A549 (cell line): ENCODE results near the gene DEFB132.

Source experiments
- HDAC2 ChIP-seq: fragments of 200-600 bp; sonication (generic); IDR thresholded peaks from 2 replicates; pipeline ENCODE4 v1.6.1; 2016
- KDM1A ChIP-seq: fragments of 200-600 bp; sonication (generic); IDR thresholded peaks from 2 replicates; pipeline ENCODE4 v1.6.1; 2016; ENCODE audit warnings: low read depth, mild to moderate bottlenecking
- MAZ ChIP-seq: fragments of 150-350 bp; IDR thresholded peaks from 2 replicates; pipeline ENCODE4 v1.6.1; 2014; ENCODE audit warnings: antibody characterized with exemption, low read depth, low read length, borderline replicate concordance
- NR3C1 ChIP-seq: fragments of >200 bp; sonication (Bioruptor Twin); formaldehyde crosslinking; IDR thresholded peaks from 3 replicates; pipeline ENCODE4 v1.6.1; 2017
- POLR2A ChIP-seq: IDR thresholded peaks from 2 replicates; pipeline ENCODE4 v1.6.1; 2012; ENCODE audit warnings: mild to moderate bottlenecking, low read length
- RARB ChIP-seq: fragments of 250-450 bp; sonication (Bioruptor Pico); IDR thresholded peaks from 2 replicates; pipeline ENCODE4 v1.8.0; 2021; ENCODE audit warnings: mild to moderate bottlenecking, moderate library complexity
- RFX5 ChIP-seq: fragments of 450-650 bp; IDR thresholded peaks from 2 replicates; pipeline ENCODE4 v1.7.1; 2014; ENCODE audit warnings: antibody characterized with exemption, mild to moderate bottlenecking, moderate library complexity
- SREBF2 ChIP-seq: fragments of 450-650 bp; IDR thresholded peaks from 2 replicates; pipeline ENCODE4 v1.6.1; 2014; ENCODE audit warnings: mild to moderate bottlenecking, moderate library complexity
- TF ChIP-seq, protein P1 (sequence below): fragments of >200 bp; sonication (Bioruptor Twin); formaldehyde crosslinking; IDR thresholded peaks from 3 replicates; pipeline ENCODE4 v1.5.1; 2016
- TF ChIP-seq, protein P2 (sequence below): IDR thresholded peaks from 2 replicates; pipeline ENCODE4 v1.6.1; 2012
- TF ChIP-seq, protein P3 (sequence below): fragments of 450-650 bp; IDR thresholded peaks from 2 replicates; pipeline ENCODE4 v1.6.1; 2014; ENCODE audit warnings: antibody characterized with exemption

DNA sequence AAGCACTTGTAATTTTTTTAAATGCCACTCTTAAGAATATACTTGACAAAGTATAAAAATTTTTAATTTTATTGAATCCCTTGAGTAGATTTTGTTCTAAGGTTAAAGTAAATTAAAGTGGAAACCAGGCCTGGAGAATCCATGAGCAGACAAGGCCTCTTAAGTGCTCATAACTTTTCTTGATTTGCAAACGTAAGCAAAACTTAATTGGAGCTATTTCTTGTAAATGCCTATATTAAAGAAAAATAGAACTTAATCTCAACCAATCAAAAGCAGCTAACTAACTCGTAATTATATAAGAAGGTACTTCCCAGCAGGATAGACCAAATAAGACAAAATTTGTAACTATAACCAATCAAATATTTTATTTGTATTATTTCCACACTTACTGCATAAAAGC, 43.1 kb upstream of the DEFB132 start:
- no peak for TF ChIP-seq MAZ
- TF ChIP-seq, protein P1, sequence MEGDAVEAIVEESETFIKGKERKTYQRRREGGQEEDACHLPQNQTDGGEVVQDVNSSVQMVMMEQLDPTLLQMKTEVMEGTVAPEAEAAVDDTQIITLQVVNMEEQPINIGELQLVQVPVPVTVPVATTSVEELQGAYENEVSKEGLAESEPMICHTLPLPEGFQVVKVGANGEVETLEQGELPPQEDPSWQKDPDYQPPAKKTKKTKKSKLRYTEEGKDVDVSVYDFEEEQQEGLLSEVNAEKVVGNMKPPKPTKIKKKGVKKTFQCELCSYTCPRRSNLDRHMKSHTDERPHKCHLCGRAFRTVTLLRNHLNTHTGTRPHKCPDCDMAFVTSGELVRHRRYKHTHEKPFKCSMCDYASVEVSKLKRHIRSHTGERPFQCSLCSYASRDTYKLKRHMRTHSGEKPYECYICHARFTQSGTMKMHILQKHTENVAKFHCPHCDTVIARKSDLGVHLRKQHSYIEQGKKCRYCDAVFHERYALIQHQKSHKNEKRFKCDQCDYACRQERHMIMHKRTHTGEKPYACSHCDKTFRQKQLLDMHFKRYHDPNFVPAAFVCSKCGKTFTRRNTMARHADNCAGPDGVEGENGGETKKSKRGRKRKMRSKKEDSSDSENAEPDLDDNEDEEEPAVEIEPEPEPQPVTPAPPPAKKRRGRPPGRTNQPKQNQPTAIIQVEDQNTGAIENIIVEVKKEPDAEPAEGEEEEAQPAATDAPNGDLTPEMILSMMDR: no peak
- no peak for TF ChIP-seq KDM1A
- TF ChIP-seq RFX5: no peak
- no peak for TF ChIP-seq POLR2A
- no peak for TF ChIP-seq NR3C1
- TF ChIP-seq, protein P2, sequence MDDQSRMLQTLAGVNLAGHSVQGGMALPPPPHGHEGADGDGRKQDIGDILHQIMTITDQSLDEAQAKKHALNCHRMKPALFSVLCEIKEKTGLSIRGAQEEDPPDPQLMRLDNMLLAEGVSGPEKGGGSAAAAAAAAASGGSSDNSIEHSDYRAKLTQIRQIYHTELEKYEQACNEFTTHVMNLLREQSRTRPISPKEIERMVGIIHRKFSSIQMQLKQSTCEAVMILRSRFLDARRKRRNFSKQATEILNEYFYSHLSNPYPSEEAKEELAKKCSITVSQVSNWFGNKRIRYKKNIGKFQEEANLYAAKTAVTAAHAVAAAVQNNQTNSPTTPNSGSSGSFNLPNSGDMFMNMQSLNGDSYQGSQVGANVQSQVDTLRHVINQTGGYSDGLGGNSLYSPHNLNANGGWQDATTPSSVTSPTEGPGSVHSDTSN: no peak
- TF ChIP-seq, protein P3, sequence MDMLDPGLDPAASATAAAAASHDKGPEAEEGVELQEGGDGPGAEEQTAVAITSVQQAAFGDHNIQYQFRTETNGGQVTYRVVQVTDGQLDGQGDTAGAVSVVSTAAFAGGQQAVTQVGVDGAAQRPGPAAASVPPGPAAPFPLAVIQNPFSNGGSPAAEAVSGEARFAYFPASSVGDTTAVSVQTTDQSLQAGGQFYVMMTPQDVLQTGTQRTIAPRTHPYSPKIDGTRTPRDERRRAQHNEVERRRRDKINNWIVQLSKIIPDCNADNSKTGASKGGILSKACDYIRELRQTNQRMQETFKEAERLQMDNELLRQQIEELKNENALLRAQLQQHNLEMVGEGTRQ: no peak
- no peak for TF ChIP-seq RARB (CRISPR knock-in tag)
- TF ChIP-seq HDAC2: no peak
- TF ChIP-seq SREBF2: no peak
